ENCODE measurements around the gene PALD1. TPM values are rescaled to one million over a fixed set of nuclear protein-coding genes. Genes with fewer than 3 reads are reported as not detected.

Gene PALD1
- total and polyA plus RNA-seq, 2 of the 4 experiments (the other 2 are of a cell fraction): 0.12 to 0.18 TPM

DNA sequence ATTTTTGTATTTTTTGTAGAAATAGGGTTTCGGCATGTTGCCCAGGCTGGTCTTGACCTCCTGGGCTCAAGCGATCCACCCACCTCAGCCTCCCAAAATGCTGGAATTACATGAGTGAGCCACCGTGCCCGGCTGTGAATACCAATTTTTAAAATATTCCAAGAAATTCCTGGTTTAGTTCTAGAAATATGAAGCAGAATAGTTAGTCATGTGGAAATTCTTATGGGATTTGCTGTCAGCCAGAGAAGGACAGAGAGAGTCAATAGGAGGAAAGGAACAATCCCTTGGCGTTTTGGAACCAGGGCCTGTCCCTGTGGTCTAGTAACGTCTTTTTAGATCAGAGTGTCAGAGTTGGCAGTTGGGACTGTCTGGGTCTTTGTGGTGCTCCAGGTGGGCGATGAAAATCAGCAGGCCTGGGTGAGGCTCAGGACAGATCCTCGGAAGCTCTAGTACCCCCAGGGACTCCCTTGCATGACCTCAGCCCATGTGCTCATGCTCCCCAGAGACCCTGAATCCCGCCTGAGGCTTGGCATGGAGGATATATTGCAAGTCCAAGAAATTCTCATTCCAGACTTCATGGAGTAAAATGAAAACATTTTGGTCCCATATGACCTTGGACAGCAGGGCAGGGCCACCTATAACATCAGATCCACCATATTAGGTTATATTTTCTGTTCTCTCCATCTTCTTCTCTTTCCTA lies 44.8 kb upstream of the PALD1 start:
- no peak overlapping the region for H4K5ac ChIP-seq (ENCODE audit: low read depth, low read length)
- peaks cover 6% of the 10 kb centered on the region for H3K27me3 ChIP-seq (ENCODE audit: control insufficient read depth, insufficient read depth, low read length)
- no peak overlapping the region; the same call in 1 of the 2 replicates for H3K23ac ChIP-seq (ENCODE audit: low read depth, low read length)
- TF ChIP-seq RFX5 (IDR thresholded peaks at IDR 0.05; ENCODE audit: low read depth, low read length): no peak
- TF ChIP-seq CHD1 (IDR thresholded peaks at IDR 0.05; ENCODE audit: low read depth, low read length): no peak
- TF ChIP-seq, protein P1, sequence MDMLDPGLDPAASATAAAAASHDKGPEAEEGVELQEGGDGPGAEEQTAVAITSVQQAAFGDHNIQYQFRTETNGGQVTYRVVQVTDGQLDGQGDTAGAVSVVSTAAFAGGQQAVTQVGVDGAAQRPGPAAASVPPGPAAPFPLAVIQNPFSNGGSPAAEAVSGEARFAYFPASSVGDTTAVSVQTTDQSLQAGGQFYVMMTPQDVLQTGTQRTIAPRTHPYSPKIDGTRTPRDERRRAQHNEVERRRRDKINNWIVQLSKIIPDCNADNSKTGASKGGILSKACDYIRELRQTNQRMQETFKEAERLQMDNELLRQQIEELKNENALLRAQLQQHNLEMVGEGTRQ (IDR thresholded peaks at IDR 0.05; ENCODE audit: low read depth, low read length): no peak
- no peak for TF ChIP-seq BHLHE40 (IDR thresholded peaks at IDR 0.05; ENCODE audit: low read depth, low read length)
- TF ChIP-seq RAD21 (IDR thresholded peaks at IDR 0.05; ENCODE audit: low read length): no peak
- no peak for TF ChIP-seq MXI1 (IDR thresholded peaks at IDR 0.05; ENCODE audit: borderline replicate concordance, low read depth, low read length)
- no peak for TF ChIP-seq MAFK (IDR thresholded peaks at IDR 0.05; ENCODE audit: low read depth, low read length)
- no peak for TF ChIP-seq CEBPB (IDR thresholded peaks at IDR 0.05; ENCODE audit: low read depth, low read length)
- TF ChIP-seq NFE2L2 (IDR thresholded peaks at IDR 0.05; ENCODE audit: low read depth, low read length): no peak
- no peak for TF ChIP-seq SMC3 (IDR thresholded peaks at IDR 0.05; ENCODE audit: low read depth, low read length)
- TF ChIP-seq MAZ (IDR thresholded peaks at IDR 0.05; ENCODE audit: borderline replicate concordance, low read depth, low read length): no peak
- H4K91ac ChIP-seq (ENCODE audit: insufficient read depth, low read depth, low read length): no peak overlapping the region
- H2BK15ac ChIP-seq (ENCODE audit: low read depth, low read length): no peak overlapping the region
- peak; percentile 18 for DNase-seq
- no peak overlapping the region for H2AFZ ChIP-seq (replicated peaks; ENCODE audit: low read length, poor library complexity)
- H3K9ac ChIP-seq (ENCODE audit: low read depth, low read length): no peak overlapping the region
- intact Hi-C loops (cut with micrococcal nuclease) (no loop called here), dilution Hi-C loops (cut with HindIII; ENCODE audit: low sequenced_read_pairs, unreplicated experiment) (no loop called here), in situ Hi-C loops (cut with MboI; ENCODE audit: low sequenced_read_pairs) (no loop called here)
- no peaks in the 10 kb centered on the region for H3K9me3 ChIP-seq (ENCODE audit: control insufficient read depth, insufficient read depth, low read length)
- WGBS, 2 experiments (ENCODE audit: extremely low coverage in 2 of 2, insufficient read length in 1 of 2): no CpG with 5 or more reads among the region's 9 CpGs
- H3K4me1 ChIP-seq (ENCODE audit: control insufficient read depth, insufficient read depth, low read length): peaks cover 10% of the 10 kb centered on the region
- no TSS peak for BruUV-seq (replicated peaks)
- 0 out of 4 replicates have a peak, but pooled peaks cover 0 to 9% of the 10 kb centered on the region in 2 experiments for H3K79me1 ChIP-seq (ENCODE audit: low read depth in 1 of 2, low read length in 2 of 2)
- H3K4ac ChIP-seq (ENCODE audit: low read depth, low read length): no peak overlapping the region
- no peak overlapping the region for H3K14ac ChIP-seq (replicated peaks; ENCODE audit: low read depth, low read length)
- H2BK120ac ChIP-seq (ENCODE audit: low read depth, low read length): no peak overlapping the region
- no peak overlapping the region for H2AK5ac ChIP-seq (ENCODE audit: low read depth, low read length)
- H3K18ac ChIP-seq (ENCODE audit: low read depth, low read length): no peak overlapping the region
- peaks cover 16% of the 10 kb centered on the region for H4K20me1 ChIP-seq (ENCODE audit: insufficient read depth, low read length)
- ATAC-seq (ENCODE audit: low read depth): peak; percentile 8; the same call in 1 of the 2 replicates
- H2BK20ac ChIP-seq (ENCODE audit: low read depth, low read length): no peak overlapping the region
- H3K27ac ChIP-seq (ENCODE audit: insufficient read depth, low read length): no peak overlapping the region
- H2AK9ac ChIP-seq (replicated peaks; ENCODE audit: low read depth, low read length, poor library complexity): no peak overlapping the region
- H2BK5ac ChIP-seq (ENCODE audit: low read depth, low read length, poor library complexity, severe bottlenecking): no peak overlapping the region
- H3K9me1 ChIP-seq (ENCODE audit: insufficient read depth, low read length): peaks cover 12% of the 10 kb centered on the region
- POLR2A ChIA-PET (ENCODE audit: unreplicated experiment): no interaction called here
- no peak overlapping the region for H3K4me3 ChIP-seq (ENCODE audit: insufficient read depth, low read depth, low read length)
- H3K4me2 ChIP-seq (ENCODE audit: low read depth, low read length): no peak overlapping the region
- CTCF ChIA-PET: no interaction called here
- no peak overlapping the region for H3K56ac ChIP-seq (ENCODE audit: extremely low read depth, insufficient read depth, low read length)
- H4K8ac ChIP-seq (ENCODE audit: low read depth in 2 of 2, low read length in 2 of 2): no peak overlapping the region
- H3K36me3 ChIP-seq (ENCODE audit: control insufficient read depth, insufficient read depth, low read length): peaks cover 9% of the 10 kb centered on the region; the same call in 1 of the 2 replicates

All from IMR-90 (cell line).